ENCODE measurements around the gene LRRC10. TPM values are rescaled to one million over a fixed set of nuclear protein-coding genes. Genes with fewer than 3 reads are reported as not detected.

Gene LRRC10
- total RNA-seq, 2 experiments from 2014 or later: not detected

DNA sequence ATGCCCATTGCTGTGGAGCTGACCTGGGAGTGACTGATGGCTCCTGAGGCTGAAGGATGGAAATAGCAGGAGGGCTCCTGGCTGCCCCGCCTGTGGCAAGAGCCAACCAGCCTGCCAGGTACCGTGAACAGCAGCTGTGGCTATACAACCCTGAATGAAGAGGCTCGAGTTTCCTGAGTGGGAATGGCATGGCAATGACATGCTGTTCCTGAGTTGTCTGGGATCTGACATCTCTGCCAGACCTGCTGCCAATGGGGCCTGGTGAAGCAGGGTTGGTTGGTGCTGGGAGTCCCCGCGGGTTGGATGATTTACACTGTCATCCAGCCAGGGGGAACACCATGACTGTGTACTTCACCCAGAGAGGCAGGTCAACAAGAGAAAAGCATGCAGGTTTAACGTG is 31.8 kb upstream of the LRRC10 start:
- no peak overlapping the region for H3K27ac Mint-ChIP-seq
- POLR2A ChIA-PET: no interaction called here

DNA sequence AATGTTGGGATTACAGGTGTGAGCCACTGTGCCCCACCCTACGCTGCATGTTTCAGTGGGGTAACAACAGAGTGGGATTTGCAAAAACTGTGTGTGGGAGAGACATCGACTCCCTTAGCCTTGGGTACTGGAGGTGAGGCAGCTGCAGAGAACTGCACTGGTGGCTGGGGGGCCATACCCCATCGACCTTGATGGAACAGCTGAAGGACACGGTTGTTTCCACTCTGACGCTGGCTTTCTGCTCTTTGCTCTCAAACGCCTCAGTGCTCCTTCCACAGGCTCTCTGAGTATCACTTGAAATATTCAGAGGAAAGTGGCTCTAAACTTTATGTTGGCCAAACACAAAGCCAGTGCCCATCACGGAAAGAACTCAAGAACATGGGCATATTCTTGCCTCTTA is 30.8 kb upstream of the LRRC10 start:
- H3K36me3 Mint-ChIP-seq (ENCODE audit: low read depth): no peaks in the 10 kb centered on the region
- H3K4me3 Mint-ChIP-seq: no peak overlapping the region
- ChIA-PET CTCF (interaction anchor here (4.2 kb wide), 1 partner anchor 284 kb away, joined by 30 read pairs; no protein-coding TSS in a partner anchor), POLR2A (no interaction called here)
- no peak overlapping the region for H3K27ac Mint-ChIP-seq
- DNase-seq: no peak
- no peak for ATAC-seq
- peaks cover 3% of the 10 kb centered on the region for H3K4me1 Mint-ChIP-seq (ENCODE audit: low read depth)
- H3K27me3 Mint-ChIP-seq (ENCODE audit: low read depth): no peaks in the 10 kb centered on the region
- no peaks in the 10 kb centered on the region for H3K9me3 Mint-ChIP-seq (ENCODE audit: insufficient read depth)

More for the DNA sequence above, 31.8 kb upstream of the LRRC10 start:
- Mint-ChIP-seq H3K4me1 (ENCODE audit: low read depth) (peaks cover 3% of the 10 kb centered on the region), H3K27me3 (ENCODE audit: low read depth) (peaks cover 3% of the 10 kb centered on the region), H3K9me3 (ENCODE audit: insufficient read depth) (no peaks in the 10 kb centered on the region), H3K36me3 (ENCODE audit: low read depth) (no peaks in the 10 kb centered on the region), H3K4me3 (no peak overlapping the region)
- ATAC-seq (no peak), DNase-seq (no peak)
- CTCF ChIA-PET: no interaction called here

DNA sequence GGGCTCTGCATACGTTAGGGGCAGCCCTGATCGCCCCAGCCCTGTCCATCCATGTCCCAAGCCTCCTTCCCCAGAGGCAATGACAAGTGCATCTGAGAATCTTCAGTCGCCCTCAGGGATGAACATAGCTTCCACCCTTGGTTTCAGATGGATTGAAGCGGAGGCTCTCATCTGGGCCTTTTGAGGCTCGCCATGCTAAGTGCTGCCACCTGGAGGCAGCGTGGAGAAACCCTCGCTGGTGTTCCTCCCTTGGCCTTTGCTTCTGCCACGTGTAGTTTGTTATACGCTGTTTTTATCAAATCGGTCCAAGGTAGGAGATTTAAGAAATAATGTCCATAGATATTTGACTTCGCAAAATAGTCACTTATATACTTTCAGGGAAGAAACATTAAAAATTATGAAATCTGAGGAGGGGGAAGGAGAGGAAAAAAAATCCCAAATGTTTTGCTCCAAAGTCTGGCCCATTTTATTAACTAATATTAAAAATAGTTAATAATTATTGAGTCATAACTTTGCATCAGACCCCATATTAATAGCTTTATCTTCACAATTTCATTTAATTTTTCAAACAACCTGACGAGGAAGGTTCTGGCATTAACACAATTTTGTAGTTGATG is 28.8 kb upstream of the LRRC10 start:
- H3K4me3 Mint-ChIP-seq: no peak overlapping the region
- H3K27ac Mint-ChIP-seq: no peak overlapping the region
- ATAC-seq: peak; percentile 79
- no peaks in the 10 kb centered on the region for H3K9me3 Mint-ChIP-seq (ENCODE audit: insufficient read depth)
- ChIA-PET POLR2A (no interaction called here), CTCF (interaction anchor here (0.8 to 4.2 kb wide), 15 partner anchors 11 to 483 kb away, joined by 3 to 30 read pairs (median 3); no protein-coding TSS in a partner anchor)
- peak; percentile 71 for DNase-seq
- peaks cover 3% of the 10 kb centered on the region for H3K4me1 Mint-ChIP-seq (ENCODE audit: low read depth)
- no peaks in the 10 kb centered on the region for H3K36me3 Mint-ChIP-seq (ENCODE audit: low read depth)
- H3K27me3 Mint-ChIP-seq (ENCODE audit: low read depth): no peaks in the 10 kb centered on the region

DNA sequence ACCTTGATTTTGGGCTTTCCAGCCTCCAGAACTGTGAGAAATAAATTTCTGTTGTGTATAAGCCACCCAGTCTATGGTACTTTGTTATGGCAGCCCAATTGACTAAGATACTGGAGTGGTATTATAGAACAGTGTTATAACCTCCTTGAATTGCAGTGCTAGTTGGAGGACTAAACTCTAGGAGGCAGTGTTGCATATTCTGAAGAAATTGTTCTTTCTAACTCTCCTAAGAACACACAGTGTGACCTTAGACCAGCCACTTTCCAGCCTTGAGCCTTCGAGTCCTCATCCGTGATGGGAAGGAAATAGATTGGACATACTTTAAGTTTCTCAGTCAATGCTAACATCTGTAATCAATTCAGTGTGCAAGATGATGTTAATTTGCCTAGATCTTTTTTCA is 22.4 kb upstream of the LRRC10 start:
- ChIA-PET POLR2A (no interaction called here), CTCF (no interaction called here)
- H3K36me3 Mint-ChIP-seq (ENCODE audit: low read depth): no peaks in the 10 kb centered on the region
- H3K27me3 Mint-ChIP-seq (ENCODE audit: low read depth): peaks cover 2% of the 10 kb centered on the region
- no peak for ATAC-seq
- H3K9me3 Mint-ChIP-seq (ENCODE audit: insufficient read depth): no peaks in the 10 kb centered on the region
- no peak for DNase-seq
- no peaks in the 10 kb centered on the region for H3K4me1 Mint-ChIP-seq (ENCODE audit: low read depth)
- H3K27ac Mint-ChIP-seq: no peak overlapping the region
- no peak overlapping the region for H3K4me3 Mint-ChIP-seq

DNA sequence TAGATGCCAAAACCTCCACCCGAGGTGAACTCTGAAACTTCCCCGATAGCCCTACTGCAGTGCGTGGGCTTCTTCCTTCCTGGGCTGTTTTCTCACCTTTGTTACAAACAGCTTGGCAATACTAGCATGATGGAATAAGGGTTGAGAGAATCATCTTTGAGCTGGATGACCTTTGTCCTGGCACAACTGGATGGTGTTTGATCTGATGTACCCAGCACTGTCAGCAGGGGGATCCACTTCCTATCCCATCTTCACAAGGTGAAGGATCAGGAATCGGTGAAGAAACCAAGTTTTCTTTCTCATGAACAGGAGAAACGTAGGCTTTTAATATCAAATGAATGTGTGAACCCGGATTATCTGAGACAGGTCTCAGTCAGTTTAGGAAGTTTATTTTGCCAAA is 19.5 kb upstream of the LRRC10 start:
- POLR2A ChIA-PET: no interaction called here

DNA sequence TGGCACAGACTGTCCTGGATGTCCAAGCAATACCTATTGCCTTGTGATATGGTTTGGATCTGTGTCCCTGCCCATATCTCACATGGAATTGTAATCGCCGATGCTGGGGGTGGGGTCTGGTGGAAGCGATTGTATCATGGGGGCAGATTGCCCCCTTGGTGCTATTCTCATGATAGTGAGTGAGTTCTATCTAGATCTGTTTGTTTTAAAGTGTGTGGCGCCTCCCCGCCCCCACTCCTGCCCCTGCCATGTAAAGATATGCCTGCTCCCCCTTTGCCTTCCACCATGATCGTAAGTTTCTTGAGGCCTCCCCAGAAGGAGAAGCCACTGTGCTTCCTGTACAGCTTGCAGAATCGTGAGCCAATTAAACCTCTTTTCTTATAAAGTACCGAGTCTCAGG is 16.8 kb upstream of the LRRC10 start:
- H3K9me3 Mint-ChIP-seq (ENCODE audit: insufficient read depth): no peaks in the 10 kb centered on the region
- DNase-seq: no peak
- ChIA-PET CTCF (no interaction called here), POLR2A (no interaction called here)
- H3K4me3 Mint-ChIP-seq: no peak overlapping the region
- no peak overlapping the region for H3K27ac Mint-ChIP-seq
- no peaks in the 10 kb centered on the region for H3K4me1 Mint-ChIP-seq (ENCODE audit: low read depth)
- ATAC-seq: no peak
- H3K36me3 Mint-ChIP-seq (ENCODE audit: low read depth): no peaks in the 10 kb centered on the region
- H3K27me3 Mint-ChIP-seq (ENCODE audit: low read depth): peaks cover 3% of the 10 kb centered on the region

More for the DNA sequence above, 19.5 kb upstream of the LRRC10 start:
- DNase-seq (no peak), ATAC-seq (no peak)
- Mint-ChIP-seq H3K4me3 (no peak overlapping the region), H3K27me3 (ENCODE audit: low read depth) (peaks cover 4% of the 10 kb centered on the region), H3K4me1 (ENCODE audit: low read depth) (no peaks in the 10 kb centered on the region), H3K9me3 (ENCODE audit: insufficient read depth) (no peaks in the 10 kb centered on the region), H3K36me3 (ENCODE audit: low read depth) (no peaks in the 10 kb centered on the region), H3K27ac (no peak overlapping the region)
- CTCF ChIA-PET: no interaction called here

DNA sequence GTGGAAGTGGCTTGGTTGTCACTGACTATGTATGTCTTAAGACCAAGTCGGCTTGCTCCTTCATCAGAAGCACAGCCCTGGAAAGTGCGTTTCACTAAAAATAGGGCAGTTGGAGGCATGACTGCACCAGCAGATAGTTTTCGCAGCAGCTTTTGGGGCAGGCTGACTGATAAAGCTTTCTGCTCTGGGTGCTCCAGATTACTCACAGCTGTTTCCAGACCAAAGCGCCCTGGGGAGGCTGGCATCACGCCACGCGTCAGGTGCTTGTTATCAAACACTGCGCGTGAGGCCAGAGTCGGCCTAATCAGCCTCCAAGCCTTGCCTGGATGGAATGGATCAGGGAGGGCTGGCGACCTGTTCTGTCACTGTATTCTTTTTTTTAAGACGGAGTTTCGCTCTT is 13.3 kb upstream of the LRRC10 start:
- H3K9me3 Mint-ChIP-seq (ENCODE audit: insufficient read depth): no peaks in the 10 kb centered on the region
- H3K36me3 Mint-ChIP-seq (ENCODE audit: low read depth): no peaks in the 10 kb centered on the region
- H3K27ac Mint-ChIP-seq: no peak overlapping the region
- H3K4me1 Mint-ChIP-seq (ENCODE audit: low read depth): no peaks in the 10 kb centered on the region
- ChIA-PET CTCF (no interaction called here), POLR2A (no interaction called here)
- DNase-seq (no peak), ATAC-seq (no peak)
- peaks cover 9% of the 10 kb centered on the region for H3K27me3 Mint-ChIP-seq (ENCODE audit: low read depth)
- H3K4me3 Mint-ChIP-seq: no peak overlapping the region

DNA sequence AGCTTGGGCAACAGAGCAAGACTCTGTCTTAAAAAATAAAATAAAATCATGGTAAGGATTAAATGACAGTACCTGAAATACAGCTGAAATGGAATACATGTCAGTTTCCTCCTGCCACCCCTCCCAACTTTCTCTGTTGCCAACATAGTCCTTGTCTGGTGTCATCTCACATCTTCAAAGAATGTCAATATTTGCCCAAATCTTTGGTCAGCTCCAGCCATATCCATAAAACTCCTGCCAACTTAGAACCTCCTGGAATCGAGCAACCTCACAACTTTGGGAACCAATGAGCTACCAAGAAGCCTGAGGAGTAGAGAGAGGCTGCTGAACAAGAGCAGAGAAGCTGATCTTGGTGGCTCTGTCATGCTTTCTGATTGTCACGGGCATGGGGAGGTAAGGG is 10.8 kb upstream of the LRRC10 start:
- Mint-ChIP-seq H3K27ac (no peak overlapping the region), H3K4me3 (no peak overlapping the region), H3K36me3 (ENCODE audit: low read depth) (no peaks in the 10 kb centered on the region), H3K27me3 (ENCODE audit: low read depth) (peaks cover 11% of the 10 kb centered on the region), H3K4me1 (ENCODE audit: low read depth) (no peaks in the 10 kb centered on the region), H3K9me3 (ENCODE audit: insufficient read depth) (no peaks in the 10 kb centered on the region)
- POLR2A ChIA-PET: no interaction called here
- CTCF ChIA-PET: no interaction called here
- ATAC-seq (no peak), DNase-seq (no peak)

DNA sequence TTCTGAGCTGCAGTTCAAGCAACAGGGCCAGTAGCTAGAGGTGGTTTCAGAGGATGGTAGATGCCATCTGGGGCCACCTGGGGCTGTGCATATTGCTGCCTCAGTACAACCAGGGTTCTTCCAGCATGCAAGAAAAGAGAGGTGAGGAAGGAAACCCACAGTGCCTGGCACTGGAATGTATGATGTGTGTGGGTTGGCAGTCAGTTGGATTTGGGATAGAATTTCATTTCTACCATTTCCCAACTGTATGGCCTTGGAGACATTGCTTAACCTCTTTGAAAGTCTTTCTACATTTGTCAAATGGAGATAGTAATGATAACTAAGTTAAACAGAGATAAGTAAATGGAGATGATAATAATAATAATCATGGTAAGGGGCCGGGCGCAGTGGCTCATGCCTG is 10.2 kb upstream of the LRRC10 start:
- H3K4me1 Mint-ChIP-seq (ENCODE audit: low read depth): no peaks in the 10 kb centered on the region
- DNase-seq (no peak), ATAC-seq (no peak)
- H3K27me3 Mint-ChIP-seq (ENCODE audit: low read depth): peaks cover 11% of the 10 kb centered on the region
- POLR2A ChIA-PET: no interaction called here
- H3K9me3 Mint-ChIP-seq (ENCODE audit: insufficient read depth): no peaks in the 10 kb centered on the region
- H3K27ac Mint-ChIP-seq: no peak overlapping the region
- H3K36me3 Mint-ChIP-seq (ENCODE audit: low read depth): no peaks in the 10 kb centered on the region
- no peak overlapping the region for H3K4me3 Mint-ChIP-seq
- CTCF ChIA-PET: no interaction called here

DNA sequence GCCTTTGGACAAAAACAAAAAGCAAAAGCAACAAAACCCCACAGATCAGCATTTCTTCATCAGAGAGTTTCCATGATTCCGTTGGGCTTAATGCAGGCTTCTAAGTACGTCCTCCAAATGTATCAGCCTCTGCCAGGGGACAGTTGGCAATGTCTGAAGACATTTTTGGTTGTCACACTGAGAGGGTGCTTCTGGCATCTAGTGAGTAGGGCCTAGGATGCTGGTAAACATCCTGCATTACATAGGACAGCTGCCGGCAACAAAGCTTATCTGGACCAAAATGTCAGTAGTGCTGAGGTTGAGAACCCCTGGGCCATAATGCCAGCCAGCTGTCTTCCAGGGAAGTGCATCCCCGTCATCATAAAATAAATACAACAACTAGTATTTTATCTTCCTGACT is 9.4 kb upstream of the LRRC10 start:
- peaks cover 13% of the 10 kb centered on the region for H3K27me3 Mint-ChIP-seq (ENCODE audit: low read depth)
- no peaks in the 10 kb centered on the region for H3K36me3 Mint-ChIP-seq (ENCODE audit: low read depth)
- ATAC-seq (no peak), DNase-seq (no peak)
- CTCF ChIA-PET: interaction anchor here (0.8 kb wide), 1 partner anchor 329 kb away, joined by 3 read pairs; no protein-coding TSS in a partner anchor
- no peaks in the 10 kb centered on the region for H3K9me3 Mint-ChIP-seq (ENCODE audit: insufficient read depth)
- no peak overlapping the region for H3K4me3 Mint-ChIP-seq
- POLR2A ChIA-PET: no interaction called here
- H3K27ac Mint-ChIP-seq: no peak overlapping the region
- no peaks in the 10 kb centered on the region for H3K4me1 Mint-ChIP-seq (ENCODE audit: low read depth)

DNA sequence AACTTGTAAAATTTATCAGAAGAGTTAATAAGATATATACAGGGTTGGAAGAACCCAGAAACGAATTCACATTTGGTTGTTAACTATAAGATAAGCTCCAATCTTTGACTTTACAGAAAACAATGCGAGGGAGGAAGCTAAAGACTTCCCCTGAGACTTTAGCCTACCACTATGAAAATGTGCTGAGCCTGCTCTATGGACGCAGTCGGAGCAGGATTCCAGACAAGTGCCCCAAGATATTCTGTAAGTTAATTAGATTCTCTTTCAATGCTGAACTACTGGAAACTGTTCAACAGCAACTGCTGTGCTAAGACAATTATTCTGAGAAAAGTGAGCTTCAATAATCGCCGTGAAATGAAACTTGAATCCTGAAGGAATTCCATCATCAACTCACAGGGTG is 8.3 kb upstream of the LRRC10 start:
- POLR2A ChIA-PET: interaction anchor here (0.6 kb wide), 1 partner anchor 21 kb away, joined by 4 read pairs; no protein-coding TSS in a partner anchor
- no peak for DNase-seq
- Mint-ChIP-seq H3K27ac (no peak overlapping the region), H3K36me3 (ENCODE audit: low read depth) (no peaks in the 10 kb centered on the region), H3K4me3 (no peak overlapping the region), H3K27me3 (ENCODE audit: low read depth) (peaks cover 13% of the 10 kb centered on the region), H3K9me3 (ENCODE audit: insufficient read depth) (no peaks in the 10 kb centered on the region), H3K4me1 (ENCODE audit: low read depth) (no peaks in the 10 kb centered on the region)
- CTCF ChIA-PET: interaction anchor here (1.0 to 1.9 kb wide), 2 partner anchors 19 to 49 kb away, joined by 3 to 7 read pairs; no protein-coding TSS in a partner anchor
- no peak for ATAC-seq

DNA sequence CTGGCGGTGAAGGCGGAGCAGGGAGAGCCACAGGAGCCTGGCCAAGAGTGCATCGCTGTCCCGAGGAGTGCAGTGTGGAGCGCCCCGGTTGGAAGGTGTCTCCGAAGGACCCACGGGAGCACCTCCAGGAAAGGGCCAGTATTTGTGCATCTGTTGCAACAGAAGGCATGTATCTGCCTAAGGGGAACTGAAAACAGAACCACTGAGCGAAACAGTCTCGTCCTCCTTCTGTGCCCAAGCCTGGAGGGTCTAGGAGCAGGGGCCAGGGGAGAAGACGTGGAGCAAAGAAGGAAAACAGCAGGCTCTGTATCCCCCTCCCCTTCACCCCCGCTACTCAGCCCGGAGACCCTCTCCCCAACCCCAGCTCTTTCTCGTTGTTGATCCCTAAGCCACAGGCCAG is 5.3 kb upstream of the LRRC10 start:
- no peaks in the 10 kb centered on the region for H3K9me3 Mint-ChIP-seq (ENCODE audit: insufficient read depth)
- POLR2A ChIA-PET: no interaction called here
- H3K4me1 Mint-ChIP-seq (ENCODE audit: low read depth): no peaks in the 10 kb centered on the region
- no peak for ATAC-seq
- no peak for DNase-seq
- peaks cover 9% of the 10 kb centered on the region for H3K27me3 Mint-ChIP-seq (ENCODE audit: low read depth)
- no peaks in the 10 kb centered on the region for H3K36me3 Mint-ChIP-seq (ENCODE audit: low read depth)
- H3K27ac Mint-ChIP-seq: no peak overlapping the region
- H3K4me3 Mint-ChIP-seq: no peak overlapping the region
- CTCF ChIA-PET: no interaction called here

DNA sequence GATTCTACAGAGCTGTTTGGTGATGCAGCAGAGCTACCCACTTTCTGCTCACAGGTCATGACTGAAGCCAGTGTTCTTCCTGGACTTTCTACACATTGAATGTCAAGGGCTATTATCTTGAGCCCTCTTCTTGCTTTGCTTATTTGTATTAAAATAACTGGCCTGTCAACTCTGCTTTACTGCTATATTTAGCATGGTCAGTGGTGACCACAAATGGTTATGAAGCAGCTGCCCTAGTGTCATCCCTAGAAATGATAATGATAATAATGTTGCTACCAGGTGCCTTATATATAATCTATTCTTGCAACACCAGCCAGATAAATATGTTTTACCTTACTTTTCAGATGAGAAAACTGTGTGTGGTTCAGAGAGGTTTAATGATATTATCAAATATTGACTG is 2.6 kb upstream of the LRRC10 start:
- no peak overlapping the region for H3K27ac Mint-ChIP-seq
- CTCF ChIA-PET: no interaction called here
- no peaks in the 10 kb centered on the region for H3K36me3 Mint-ChIP-seq (ENCODE audit: low read depth)
- POLR2A ChIA-PET: no interaction called here
- no peak overlapping the region for H3K4me3 Mint-ChIP-seq
- H3K9me3 Mint-ChIP-seq (ENCODE audit: insufficient read depth): no peaks in the 10 kb centered on the region
- H3K4me1 Mint-ChIP-seq (ENCODE audit: low read depth): no peaks in the 10 kb centered on the region
- ATAC-seq (no peak), DNase-seq (no peak)
- H3K27me3 Mint-ChIP-seq (ENCODE audit: low read depth): peaks cover 12% of the 10 kb centered on the region
